Measurements from ENCODE around the gene TNFSF15. TPM values are rescaled to one million over a fixed set of nuclear protein-coding genes. Genes with fewer than 3 reads are reported as not detected.

TNFSF15 gene
- total RNA-seq, 2 experiments from 2014 or later = not detected

- no peaks in the 10 kb centered on the region for H3K36me3 Mint-ChIP-seq (ENCODE audit: low read depth)
- H3K27me3 ChIP-seq (ENCODE audit: control insufficient read depth in 1 of 2, insufficient read depth in 2 of 2, low read length in 2 of 2) = no peaks in the 10 kb centered on the region
- no peak for TF ChIP-seq CTCF (IDR thresholded peaks at IDR 0.05)
- no peak for DNase-seq
- peaks cover 6% of the 10 kb centered on the region for H3K4me1 Mint-ChIP-seq (ENCODE audit: low read depth)
- no peaks in the 10 kb centered on the region for H3K36me3 ChIP-seq (ENCODE audit: insufficient read depth, low read length)
- H3K4me3 Mint-ChIP-seq = no peak overlapping the region
- no peaks in the 10 kb centered on the region for H3K9me3 ChIP-seq (ENCODE audit: control insufficient read depth in 1 of 2, insufficient read depth in 1 of 2, low read length in 2 of 2)
- peaks cover 8% of the 10 kb centered on the region for H3K27me3 Mint-ChIP-seq
- ATAC-seq (ENCODE audit: poor library complexity) = no peak
- ChIA-PET CTCF (interaction anchor here (0.6 kb wide), 1 partner anchor 80 kb away, joined by 4 read pairs; no protein-coding TSS in a partner anchor), POLR2A (no interaction called here)
- no peak overlapping the region for H3K4me3 ChIP-seq (ENCODE audit: low read length)
- no peaks in the 10 kb centered on the region for H3K9me3 Mint-ChIP-seq
- peaks cover 3% of the 10 kb centered on the region for H3K4me1 ChIP-seq (ENCODE audit: insufficient read depth, low read length)
- H3K27ac Mint-ChIP-seq = no peak overlapping the region
- intact Hi-C loops (cut with DNase I, micrococcal nuclease) = no loop called here
- no peak overlapping the region for H3K27ac ChIP-seq (ENCODE audit: low read depth in 1 of 2, low read length in 2 of 2)
Measured at GRCh38 chr9:114782586-114782985, 23.3 kb downstream of the TNFSF15 start.

- peaks cover 8% of the 10 kb centered on the region for H3K27me3 Mint-ChIP-seq
- H3K4me1 Mint-ChIP-seq (ENCODE audit: low read depth) = peaks cover 18% of the 10 kb centered on the region
- H3K9me3 ChIP-seq (ENCODE audit: control insufficient read depth in 1 of 2, insufficient read depth in 1 of 2, low read length in 2 of 2) = no peaks in the 10 kb centered on the region
- CTCF ChIA-PET = no interaction called here
- no peaks in the 10 kb centered on the region for H3K36me3 Mint-ChIP-seq (ENCODE audit: low read depth)
- POLR2A ChIA-PET = no interaction called here
- peaks cover 6% of the 10 kb centered on the region for H3K4me1 ChIP-seq (ENCODE audit: insufficient read depth, low read length)
- H3K27ac Mint-ChIP-seq = no peak overlapping the region
- H3K9me3 Mint-ChIP-seq = no peaks in the 10 kb centered on the region
- H3K36me3 ChIP-seq (ENCODE audit: insufficient read depth, low read length) = no peaks in the 10 kb centered on the region
- intact Hi-C loops (cut with DNase I, micrococcal nuclease) = no loop called here
- H3K4me3 ChIP-seq (ENCODE audit: low read length) = no peak overlapping the region
- ATAC-seq (ENCODE audit: poor library complexity) = no peak
- H3K27me3 ChIP-seq (ENCODE audit: control insufficient read depth in 1 of 2, insufficient read depth in 2 of 2, low read length in 2 of 2) = no peaks in the 10 kb centered on the region
- H3K4me3 Mint-ChIP-seq = no peak overlapping the region
- H3K27ac ChIP-seq (ENCODE audit: low read depth in 1 of 2, low read length in 2 of 2) = no peak overlapping the region
- TF ChIP-seq CTCF (IDR thresholded peaks at IDR 0.05) = no peak
- DNase-seq = no peak
Measured at GRCh38 chr9:114779352-114779845, 26.4 kb downstream of the TNFSF15 start.

- H3K36me3 Mint-ChIP-seq (ENCODE audit: low read depth) = no peaks in the 10 kb centered on the region
- POLR2A ChIA-PET = no interaction called here
- CTCF ChIA-PET = no interaction called here
- no peak overlapping the region for H3K4me3 Mint-ChIP-seq
- no peak overlapping the region for H3K27ac Mint-ChIP-seq
- intact Hi-C loops (cut with DNase I, micrococcal nuclease) = no loop called here
- peaks cover 8% of the 10 kb centered on the region for H3K27me3 Mint-ChIP-seq
- no peaks in the 10 kb centered on the region for H3K9me3 Mint-ChIP-seq
- Histone ChIP-seq H3K4me3 (ENCODE audit: low read length) (no peak overlapping the region), H3K27ac (ENCODE audit: low read depth in 1 of 2, low read length in 2 of 2) (no peak overlapping the region), H3K9me3 (ENCODE audit: control insufficient read depth in 1 of 2, insufficient read depth in 1 of 2, low read length in 2 of 2) (no peaks in the 10 kb centered on the region), H3K4me1 (ENCODE audit: insufficient read depth, low read length) (peaks cover 6% of the 10 kb centered on the region), H3K36me3 (ENCODE audit: insufficient read depth, low read length) (no peaks in the 10 kb centered on the region), H3K27me3 (ENCODE audit: control insufficient read depth in 1 of 2, insufficient read depth in 2 of 2, low read length in 2 of 2) (no peaks in the 10 kb centered on the region)
- DNase-seq (peak; percentile 1 to 58 (median 34)), ATAC-seq (ENCODE audit: poor library complexity) (peak; percentile 99)
- H3K4me1 Mint-ChIP-seq (ENCODE audit: low read depth) = peaks cover 18% of the 10 kb centered on the region
- no peak for TF ChIP-seq CTCF (IDR thresholded peaks at IDR 0.05)
Measured at GRCh38 chr9:114777821-114778609, 27.8 kb downstream of the TNFSF15 start.
